ENCODE data around the gene SPPL3.

The SPPL3 gene

GRCh38 chr12:120847392-120847791, 56.8 kb downstream of the SPPL3 start:
- Histone ChIP-seq H4K20me1 (ENCODE audit: insufficient read depth) (no peaks in the 10 kb centered on the region), H3K4me1 (ENCODE audit: low read depth, poor library complexity, severe bottlenecking) (peaks cover 75% of the 10 kb centered on the region), H3K36me3 (ENCODE audit: insufficient read depth) (no peaks in the 10 kb centered on the region), H3K9ac (no peak overlapping the region), H3K79me2 (ENCODE audit: insufficient read depth, low read depth) (peaks cover 17% of the 10 kb centered on the region; the same call in 1 of the 2 replicates), H2AFZ (ENCODE audit: low read depth) (no peak overlapping the region), H3K27me3 (ENCODE audit: insufficient read depth, low read depth) (no peaks in the 10 kb centered on the region), H3K4me2 (0 out of 2 replicates have a peak overlapping the region, but pooled peaks have one; percentile 6), H3K27ac (no peak overlapping the region), H3K4me3 (IDR thresholded peaks at IDR 0.05; ENCODE audit: insufficient read depth, low read depth, low read length) (no peak overlapping the region)
- TF ChIP-seq CTCF (conservative IDR thresholded peaks at IDR 0.05; ENCODE audit: low read depth, low read length), result no peak

GRCh38 chr12:120846721-120847120, 57.4 kb downstream of the SPPL3 start:
- Histone ChIP-seq H3K36me3 (ENCODE audit: insufficient read depth) (no peaks in the 10 kb centered on the region), H3K4me2 (no peak overlapping the region), H3K9ac (no peak overlapping the region), H3K4me1 (ENCODE audit: low read depth, poor library complexity, severe bottlenecking) (peaks cover 77% of the 10 kb centered on the region), H3K4me3 (IDR thresholded peaks at IDR 0.05; ENCODE audit: insufficient read depth, low read depth, low read length) (no peak overlapping the region), H3K27me3 (ENCODE audit: insufficient read depth, low read depth) (no peaks in the 10 kb centered on the region), H3K79me2 (ENCODE audit: insufficient read depth, low read depth) (peaks cover 20% of the 10 kb centered on the region; the same call in 1 of the 2 replicates), H4K20me1 (ENCODE audit: insufficient read depth) (no peaks in the 10 kb centered on the region), H3K27ac (no peak overlapping the region), H2AFZ (ENCODE audit: low read depth) (no peak overlapping the region)
- no peak for TF ChIP-seq CTCF (conservative IDR thresholded peaks at IDR 0.05; ENCODE audit: low read depth, low read length)

GRCh38 chr12:120845696-120846095, 58.5 kb downstream of the SPPL3 start:
- Histone ChIP-seq H3K4me3 (IDR thresholded peaks at IDR 0.05; ENCODE audit: insufficient read depth, low read depth, low read length) (no peak overlapping the region), H3K4me2 (no peak overlapping the region), H3K9ac (no peak overlapping the region), H3K27ac (no peak overlapping the region), H3K4me1 (ENCODE audit: low read depth, poor library complexity, severe bottlenecking) (peaks cover 75% of the 10 kb centered on the region), H4K20me1 (ENCODE audit: insufficient read depth) (no peaks in the 10 kb centered on the region), H3K36me3 (ENCODE audit: insufficient read depth) (no peaks in the 10 kb centered on the region), H2AFZ (ENCODE audit: low read depth) (no peak overlapping the region), H3K79me2 (ENCODE audit: insufficient read depth, low read depth) (peaks cover 22% of the 10 kb centered on the region; the same call in 1 of the 2 replicates), H3K27me3 (ENCODE audit: insufficient read depth, low read depth) (no peaks in the 10 kb centered on the region)
- TF ChIP-seq CTCF (conservative IDR thresholded peaks at IDR 0.05; ENCODE audit: low read depth, low read length), result no peak

- TF ChIP-seq CTCF (conservative IDR thresholded peaks at IDR 0.05; ENCODE audit: low read depth, low read length), result no peak
- no peak overlapping the region for H3K4me2 ChIP-seq
- H3K27ac ChIP-seq, result no peak overlapping the region
- no peaks in the 10 kb centered on the region for H3K27me3 ChIP-seq (ENCODE audit: insufficient read depth, low read depth)
- H3K4me1 ChIP-seq (ENCODE audit: low read depth, poor library complexity, severe bottlenecking), result peaks cover 67% of the 10 kb centered on the region
- no peaks in the 10 kb centered on the region for H4K20me1 ChIP-seq (ENCODE audit: insufficient read depth)
- H3K4me3 ChIP-seq (IDR thresholded peaks at IDR 0.05; ENCODE audit: insufficient read depth, low read depth, low read length), result no peak overlapping the region
- no peak overlapping the region for H2AFZ ChIP-seq (ENCODE audit: low read depth)
- no peaks in the 10 kb centered on the region for H3K36me3 ChIP-seq (ENCODE audit: insufficient read depth)
- no peak overlapping the region for H3K9ac ChIP-seq
- H3K79me2 ChIP-seq (ENCODE audit: insufficient read depth, low read depth), result peaks cover 15% of the 10 kb centered on the region; the same call in 1 of the 2 replicates
Measured at GRCh38 chr12:120844768-120845449, 59.2 kb downstream of the SPPL3 start.
